Gastroesophageal sphincter (tissue), 4 donors: Measurements from ENCODE around the gene GABRG3. TPM values are rescaled to one million over a fixed set of nuclear protein-coding genes. Genes with fewer than 3 reads are reported as not detected.

Source experiments
- ATAC-seq: fragments of 150-250 bp; one replicate; pipeline ENCODE4 v1.9.1; 2016; ENCODE audit warnings: mild to moderate bottlenecking, moderate library complexity
- H3K27ac ChIP-seq, 4 donors: fragments of 200-600 bp; sonication (generic) in 3 of 4; 1 replicate in 3 of 4; 2 replicates in 1 of 4; pipeline ENCODE4 v1.5.1; 2016 to 2019
- H3K27me3 ChIP-seq: fragments of 200-600 bp; sonication (generic); one replicate; pipeline ENCODE4 v1.5.1; 2019
- H3K36me3 ChIP-seq, 2 donors: fragments of 200-600 bp; sonication (generic); one replicate each; pipeline ENCODE4 v1.5.1; 2019; ENCODE audit warnings: control low read depth in 1 of 2
- H3K4me1 ChIP-seq, 3 donors: fragments of 200-600 bp; sonication (generic); 1 replicate in 2 of 3; 2 replicates in 1 of 3; pipeline ENCODE4 v1.5.1; 2016 to 2019; ENCODE audit warnings: control low read depth in 2 of 3
- H3K4me3 ChIP-seq, 2 donors: fragments of 200-600 bp; sonication (generic); one replicate each; pipeline ENCODE4 v1.5.1; 2019; ENCODE audit warnings: mild to moderate bottlenecking in 1 of 2, moderate library complexity in 1 of 2
- H3K9me3 ChIP-seq, 3 donors: fragments of 200-600 bp; sonication (generic); one replicate each; pipeline ENCODE4 v1.5.1; 2017 to 2019; ENCODE audit warnings: control low read depth in 2 of 3
- CTCF ChIP-seq, 4 experiments: fragments of 200-600 bp in 2 of 4; fragments of 450-650 bp in 2 of 4; sonication (generic) in 1 of 4; IDR thresholded peaks; one replicate each; pipeline ENCODE4 v1.5.1; 2017 to 2019; ENCODE audit warnings: antibody characterized with exemption in 4 of 4, mild to moderate bottlenecking in 2 of 4, moderate library complexity in 2 of 4
- EP300 ChIP-seq: sonication (generic); formaldehyde crosslinking; IDR thresholded peaks from one replicate; pipeline ENCODE4 v1.6.1; 2017; ENCODE audit warnings: antibody characterized with exemption, mild to moderate bottlenecking
- POLR2A ChIP-seq, 2 donors: fragments of 450-650 bp; IDR thresholded peaks; one replicate each; pipeline ENCODE4 v1.6.1; 2017; ENCODE audit warnings: antibody characterized with exemption in 2 of 2, mild to moderate bottlenecking in 2 of 2, moderate library complexity in 1 of 2
- POLR2AphosphoS5 ChIP-seq: sonication (generic); formaldehyde crosslinking; IDR thresholded peaks from one replicate; pipeline ENCODE4 v1.6.1; 2017; ENCODE audit warnings: antibody characterized with exemption
- WGBS, 2 donors: methylation state at CpG; one replicate each; pipeline ENCODE4 v1.1.5; 2018; ENCODE audit warnings: low coverage in 1 of 2; 5-methylcytosine and 5-hydroxymethylcytosine counted together
- total RNA-seq, 4 donors: library from RNA; depleted of rRNA; stranded (reverse); fragments of >200 nt; gene quantifications; one replicate each; pipeline ENCODE4 v1.1.0, GENCODE V29; 2016

GABRG3 gene
- total RNA-seq, 4 donors from 2014 or later = under 0.01 to 0.04 TPM; not detected in 2

- H3K27ac ChIP-seq = no peak overlapping the region
- 75 to 84% methylated on average over 8 of the region's 8 CpGs for WGBS, 2 donors
- no peak for ATAC-seq
- no peak for TF ChIP-seq EP300
- no peak for TF ChIP-seq POLR2AphosphoS5
- TF ChIP-seq CTCF (IDR thresholded peaks at IDR 0.05) = no peak
- no peak for TF ChIP-seq POLR2A (IDR thresholded peaks at IDR 0.05)
- H3K9me3 ChIP-seq = no peaks in the 10 kb centered on the region
- no peak overlapping the region for H3K4me3 ChIP-seq
- H3K36me3 ChIP-seq = no peaks in the 10 kb centered on the region
- no peaks in the 10 kb centered on the region for H3K4me1 ChIP-seq
- H3K27me3 ChIP-seq = no peaks in the 10 kb centered on the region
Measured at GRCh38 chr15:27398631-27399161, 427.7 kb downstream of the GABRG3 start.

GRCh38 chr15:27399241-27399640, 428.3 kb downstream of the GABRG3 start:
- H3K36me3 ChIP-seq = no peaks in the 10 kb centered on the region
- H3K9me3 ChIP-seq = no peaks in the 10 kb centered on the region
- TF ChIP-seq EP300 (no peak), POLR2AphosphoS5 (no peak), CTCF (IDR thresholded peaks at IDR 0.05) (no peak), POLR2A (IDR thresholded peaks at IDR 0.05) (no peak)
- no peak for ATAC-seq
- H3K4me3 ChIP-seq = no peak overlapping the region
- WGBS, 2 donors = 65 to 69% methylated on average over 6 of the region's 6 CpGs
- no peak overlapping the region for H3K27ac ChIP-seq
- no peaks in the 10 kb centered on the region for H3K4me1 ChIP-seq
- no peaks in the 10 kb centered on the region for H3K27me3 ChIP-seq

- no peak overlapping the region for H3K4me3 ChIP-seq
- no peaks in the 10 kb centered on the region for H3K9me3 ChIP-seq
- no peak for ATAC-seq
- no peaks in the 10 kb centered on the region for H3K27me3 ChIP-seq
- H3K36me3 ChIP-seq = no peaks in the 10 kb centered on the region
- TF ChIP-seq CTCF (IDR thresholded peaks at IDR 0.05) = no peak
- no peak for TF ChIP-seq POLR2A (IDR thresholded peaks at IDR 0.05)
- TF ChIP-seq POLR2AphosphoS5 = no peak
- TF ChIP-seq EP300 = no peak
- no peak overlapping the region for H3K27ac ChIP-seq
- WGBS, 2 donors = 36 to 52% methylated on average over 5 of the region's 5 CpGs
- H3K4me1 ChIP-seq = no peaks in the 10 kb centered on the region
Measured at GRCh38 chr15:27401471-27401870, 430.5 kb downstream of the GABRG3 start.

- Histone ChIP-seq H3K36me3 (no peaks in the 10 kb centered on the region), H3K4me1 (no peaks in the 10 kb centered on the region), H3K9me3 (no peaks in the 10 kb centered on the region), H3K4me3 (no peak overlapping the region), H3K27ac (no peak overlapping the region), H3K27me3 (no peaks in the 10 kb centered on the region)
- TF ChIP-seq CTCF (IDR thresholded peaks at IDR 0.05) = no peak
- TF ChIP-seq EP300 = no peak
- no peak for TF ChIP-seq POLR2A (IDR thresholded peaks at IDR 0.05)
- no peak for TF ChIP-seq POLR2AphosphoS5
- 60 to 92% methylated on average over 4 to 5 of the region's 5 CpGs for WGBS, 2 donors
- no peak for ATAC-seq
Measured at GRCh38 chr15:27408428-27408827, 437.4 kb downstream of the GABRG3 start.

GRCh38 chr15:27410996-27411605, 440.1 kb downstream of the GABRG3 start:
- TF ChIP-seq POLR2AphosphoS5 = no peak
- Histone ChIP-seq H3K4me3 (no peak overlapping the region), H3K4me1 (no peaks in the 10 kb centered on the region), H3K9me3 (no peaks in the 10 kb centered on the region), H3K27me3 (peaks cover 3% of the 10 kb centered on the region), H3K36me3 (no peaks in the 10 kb centered on the region), H3K27ac (no peak overlapping the region)
- 40 to 57% methylated on average over 4 to 6 of the region's 6 CpGs for WGBS, 2 donors
- ATAC-seq = no peak
